GM12872 (cell line): ENCODE measurements around the gene RNF150.

Experiments
- TF ChIP-seq, protein P1 (sequence below): IDR thresholded peaks from 3 replicates; pipeline ENCODE4 v1.5.1; 2011; ENCODE audit warnings: low read depth, mild to moderate bottlenecking, low read length, moderate library complexity; ENCODE audit not compliant: insufficient read depth

Gene RNF150

DNA sequence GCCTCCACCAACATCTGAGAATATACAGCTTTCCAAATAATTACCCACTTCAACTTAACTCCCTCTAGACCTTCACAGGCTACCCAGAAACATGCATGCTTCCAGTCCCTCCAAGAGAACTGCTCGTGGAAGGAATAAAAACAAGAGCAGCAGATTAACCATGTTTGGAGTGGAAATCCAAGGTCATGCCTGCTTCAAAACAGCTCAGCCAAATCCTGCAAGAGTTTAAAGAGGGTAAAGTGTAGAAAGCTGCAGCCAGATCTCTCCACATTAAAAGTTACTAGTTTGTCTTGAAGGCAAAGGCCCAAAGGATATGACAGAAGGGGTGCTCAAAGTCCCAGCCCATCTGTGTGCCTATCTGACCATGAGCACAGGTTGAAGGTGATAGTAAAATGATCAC lies 139.3 kb downstream of the RNF150 start:
- TF ChIP-seq, protein P1, sequence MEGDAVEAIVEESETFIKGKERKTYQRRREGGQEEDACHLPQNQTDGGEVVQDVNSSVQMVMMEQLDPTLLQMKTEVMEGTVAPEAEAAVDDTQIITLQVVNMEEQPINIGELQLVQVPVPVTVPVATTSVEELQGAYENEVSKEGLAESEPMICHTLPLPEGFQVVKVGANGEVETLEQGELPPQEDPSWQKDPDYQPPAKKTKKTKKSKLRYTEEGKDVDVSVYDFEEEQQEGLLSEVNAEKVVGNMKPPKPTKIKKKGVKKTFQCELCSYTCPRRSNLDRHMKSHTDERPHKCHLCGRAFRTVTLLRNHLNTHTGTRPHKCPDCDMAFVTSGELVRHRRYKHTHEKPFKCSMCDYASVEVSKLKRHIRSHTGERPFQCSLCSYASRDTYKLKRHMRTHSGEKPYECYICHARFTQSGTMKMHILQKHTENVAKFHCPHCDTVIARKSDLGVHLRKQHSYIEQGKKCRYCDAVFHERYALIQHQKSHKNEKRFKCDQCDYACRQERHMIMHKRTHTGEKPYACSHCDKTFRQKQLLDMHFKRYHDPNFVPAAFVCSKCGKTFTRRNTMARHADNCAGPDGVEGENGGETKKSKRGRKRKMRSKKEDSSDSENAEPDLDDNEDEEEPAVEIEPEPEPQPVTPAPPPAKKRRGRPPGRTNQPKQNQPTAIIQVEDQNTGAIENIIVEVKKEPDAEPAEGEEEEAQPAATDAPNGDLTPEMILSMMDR = no peak

DNA sequence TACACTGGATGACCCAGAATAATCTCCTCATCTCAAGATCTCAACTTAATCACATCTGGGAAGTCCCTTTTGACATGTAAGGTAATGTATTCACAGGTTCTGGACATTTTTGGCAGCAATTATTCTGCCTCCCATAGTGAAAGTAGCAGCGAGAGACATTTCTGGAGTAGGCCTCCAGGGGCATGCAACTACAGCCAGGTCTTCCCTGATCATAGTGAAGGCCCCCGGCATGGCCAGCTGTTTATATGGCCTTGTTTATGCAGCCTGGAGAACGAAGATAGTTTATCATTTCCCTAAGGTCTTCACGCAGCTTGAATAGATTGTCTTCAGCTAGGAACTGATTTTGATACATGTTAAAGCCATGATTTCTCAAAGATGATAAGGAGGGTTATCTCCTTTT lies 139.9 kb downstream of the RNF150 start:
- TF ChIP-seq, protein P1 = no peak

DNA sequence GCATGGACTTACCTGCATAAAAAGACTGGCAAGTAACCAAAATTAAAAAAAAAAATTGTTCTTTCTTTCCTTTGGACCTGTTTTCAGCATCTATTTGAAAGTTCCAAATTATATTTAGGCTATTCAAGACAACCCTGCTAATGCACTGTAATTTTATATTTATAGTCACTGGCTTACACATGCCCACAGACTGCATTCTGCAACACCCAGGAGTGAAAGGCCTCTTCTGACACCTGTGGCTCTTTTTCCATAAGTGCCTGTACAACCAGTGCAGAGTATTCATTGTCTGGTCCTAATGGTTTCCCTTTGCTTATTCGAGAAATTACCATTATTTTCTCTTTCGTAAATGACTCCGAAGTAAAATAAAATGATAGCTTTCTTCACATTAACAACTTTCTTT lies 143.3 kb downstream of the RNF150 start:
- TF ChIP-seq, protein P1 = no peak

DNA sequence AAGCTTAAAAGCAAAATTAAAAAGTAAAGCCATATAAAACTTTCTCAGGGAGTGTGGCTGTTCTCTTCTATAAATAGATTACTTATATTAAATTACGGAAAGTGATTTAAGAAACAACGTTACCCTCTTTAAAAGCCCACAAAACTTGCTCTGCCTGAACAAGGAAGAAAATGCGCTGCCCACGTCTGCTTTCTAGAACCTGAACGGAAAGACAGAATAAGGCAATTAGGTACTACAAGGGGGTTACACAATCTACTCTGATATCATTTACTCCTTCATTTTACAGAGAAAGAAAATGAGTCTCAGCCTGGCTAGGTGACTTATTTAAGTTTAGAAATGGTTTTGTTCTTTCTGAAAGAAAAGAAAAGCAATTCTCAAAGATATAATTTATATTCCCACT lies 147.2 kb downstream of the RNF150 start:
- TF ChIP-seq, protein P1 = no peak

DNA sequence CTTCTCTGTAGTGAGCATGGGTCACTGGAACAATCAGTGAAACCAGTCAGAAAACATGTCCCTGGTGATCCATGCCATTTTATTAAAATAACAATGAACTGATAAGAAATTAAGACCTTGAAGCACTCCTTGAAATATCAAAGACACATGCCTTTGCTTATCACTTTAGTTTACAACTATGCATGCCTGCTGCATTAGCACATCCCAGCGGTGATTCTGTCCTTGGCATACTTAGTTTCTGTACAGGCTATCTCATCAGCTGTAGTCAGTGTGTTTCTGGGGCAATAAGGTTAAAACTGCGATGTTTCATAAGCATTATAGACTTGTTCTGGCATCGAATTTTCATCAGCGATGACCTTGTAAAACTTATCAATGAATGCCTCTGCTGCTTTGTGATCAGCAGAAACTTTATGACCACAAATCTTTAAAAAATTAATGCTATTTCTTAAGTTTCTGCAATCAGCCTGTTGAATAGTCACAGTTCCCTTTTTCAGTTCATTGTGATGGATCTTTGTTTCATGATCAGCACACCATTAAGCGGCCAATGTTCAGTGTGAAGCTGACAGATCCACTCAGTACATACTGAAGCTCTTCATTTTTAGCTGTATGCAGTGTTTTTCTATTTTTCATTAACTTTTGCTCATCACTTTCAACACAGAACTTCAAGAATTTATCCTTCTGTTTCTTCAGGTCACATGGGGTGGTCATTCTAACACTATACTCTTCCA lies 150.5 kb downstream of the RNF150 start:
- TF ChIP-seq, protein P1 = no peak

DNA sequence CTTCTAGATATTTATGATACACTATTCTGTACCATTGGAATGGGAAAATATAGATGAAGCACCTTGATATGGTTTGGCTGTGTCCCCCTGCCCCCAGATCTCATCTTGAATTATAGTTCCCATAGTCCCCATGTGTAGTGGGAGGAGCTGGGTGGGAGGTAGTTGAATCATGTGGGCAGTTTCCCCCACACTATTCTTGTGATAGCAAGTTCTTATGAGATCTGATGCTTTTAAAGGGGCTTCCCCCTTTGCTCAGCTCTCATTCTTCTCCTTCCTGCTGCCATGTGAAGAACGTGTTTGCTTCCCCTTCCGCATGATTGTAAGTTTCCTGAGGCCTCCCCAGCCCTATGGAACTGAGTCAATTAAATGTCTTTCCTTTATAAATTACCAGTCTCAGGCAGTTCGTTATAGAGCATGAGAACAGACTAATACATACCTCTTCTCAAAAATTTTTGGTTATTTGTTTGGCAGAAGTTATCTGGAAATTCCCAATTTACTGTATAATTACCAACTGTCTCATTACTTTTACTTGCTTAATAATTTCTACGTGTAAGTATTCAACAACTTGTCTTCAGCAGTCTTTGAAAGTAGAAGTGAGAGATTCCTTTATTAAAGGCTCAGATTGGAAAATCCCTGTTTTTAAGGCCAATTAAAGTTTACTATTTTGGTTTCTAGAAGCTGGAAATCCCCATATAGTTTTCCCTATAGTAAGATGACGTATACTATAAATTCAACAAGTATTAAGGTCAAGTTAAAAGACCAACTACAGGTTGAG lies 152.7 kb downstream of the RNF150 start:
- TF ChIP-seq, protein P1 = no peak

DNA sequence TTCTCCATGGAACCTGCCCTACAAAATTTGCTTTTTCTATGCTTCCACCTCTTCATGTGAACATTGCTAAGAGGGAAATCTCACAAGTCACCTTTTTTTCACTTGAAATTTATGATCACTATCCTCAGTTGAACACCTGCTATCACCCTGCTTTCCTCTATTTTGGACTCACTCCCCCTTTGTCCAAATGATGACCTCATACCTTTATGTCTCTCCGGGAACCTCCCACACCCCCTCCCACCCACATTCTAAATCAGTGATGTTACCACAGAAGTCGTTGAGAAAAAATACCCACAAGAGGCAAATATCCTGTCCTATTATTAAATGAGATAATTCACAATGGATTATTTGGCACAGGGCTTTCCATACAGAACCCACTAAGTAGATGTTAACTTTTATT lies 156.5 kb downstream of the RNF150 start:
- TF ChIP-seq, protein P1 = no peak
